CD4-positive, alpha-beta memory T cell (primary cell): Measurements from ENCODE around the gene THSD7B. TPM values are rescaled to one million over a fixed set of nuclear protein-coding genes. Genes with fewer than 3 reads are reported as not detected.

ENCODE experiments used
- CTCF ChIA-PET: fragments of 350-600 bp; sonication (Branson Sonifier 250); formaldehyde crosslinking; loops from one replicate; lab custom pipeline; 2021; ENCODE audit warnings: inconsistent platforms; ENCODE audit not compliant: partially characterized antibody; lab: Charles Lee
- POLR2A ChIA-PET: fragments of 350-600 bp; sonication (Branson Sonifier 250); formaldehyde crosslinking; loops from one replicate; lab custom pipeline; 2021; ENCODE audit not compliant: partially characterized antibody; lab: Charles Lee
- DNase-seq, 5 donors: peaks; one replicate each; pipeline versions ENCODE4 v3.0.0 to v3.0.0-alpha.2; 2020 to 2022; ENCODE audit warnings: mixed read lengths in 1 of 5
- H3K27ac ChIP-seq: one replicate; pipeline ENCODE4 v1.7.0; 2013; ENCODE audit warnings: low read depth, low read length
- H3K27me3 ChIP-seq: 2 replicates; pipeline ENCODE4 v1.7.0; 2013; ENCODE audit warnings: mild to moderate bottlenecking, low read length, moderate library complexity; ENCODE audit not compliant: insufficient read depth
- H3K36me3 ChIP-seq: 2 replicates; pipeline ENCODE4 v1.7.0; 2013; ENCODE audit warnings: mild to moderate bottlenecking, low read length, moderate library complexity; ENCODE audit not compliant: insufficient read depth
- H3K4me1 ChIP-seq: 2 replicates; pipeline ENCODE4 v1.7.0; 2013; ENCODE audit warnings: mild to moderate bottlenecking, low read length, moderate library complexity; ENCODE audit not compliant: insufficient read depth
- H3K4me3 ChIP-seq, 2 donors: one replicate each; pipeline ENCODE4 v1.7.0; 2013; ENCODE audit warnings: low read length in 2 of 2, mild to moderate bottlenecking in 1 of 2
- H3K9me3 ChIP-seq, 2 donors: one replicate each; pipeline ENCODE4 v1.7.0; 2013; ENCODE audit warnings: low read length in 2 of 2, control low read depth in 1 of 2; ENCODE audit not compliant: control insufficient read depth in 1 of 2
- H3K27ac Mint-ChIP-seq, 7 donors: one replicate each; pipeline ENCODE4 v1.8.0; 2020 to 2021; ENCODE audit warnings: mixed read lengths in 7 of 7, mild to moderate bottlenecking in 6 of 7, inconsistent platforms in 3 of 7, moderate library complexity in 3 of 7
- H3K27me3 Mint-ChIP-seq, 2 donors: one replicate each; pipeline ENCODE4 v1.8.0; 2020 to 2021; ENCODE audit warnings: mixed read lengths in 2 of 2
- H3K36me3 Mint-ChIP-seq, 2 donors: one replicate each; pipeline ENCODE4 v1.8.0; 2020 to 2021; ENCODE audit warnings: mixed read lengths in 2 of 2, inconsistent platforms in 1 of 2, mild to moderate bottlenecking in 1 of 2
- H3K4me1 Mint-ChIP-seq, 4 donors: one replicate each; pipeline ENCODE4 v1.8.0; 2020 to 2021; ENCODE audit warnings: mixed read lengths in 4 of 4, mild to moderate bottlenecking in 1 of 4
- H3K4me3 Mint-ChIP-seq, 8 donors: one replicate each; pipeline ENCODE4 v1.8.0; 2020 to 2021; ENCODE audit warnings: mixed read lengths in 8 of 8, mild to moderate bottlenecking in 7 of 8, moderate library complexity in 6 of 8, inconsistent platforms in 3 of 8
- H3K9me3 Mint-ChIP-seq, 8 donors: one replicate each; pipeline ENCODE4 v1.8.0; 2020 to 2021; ENCODE audit warnings: mixed read lengths in 8 of 8, mild to moderate bottlenecking in 5 of 8, inconsistent platforms in 3 of 8, moderate library complexity in 1 of 8
- intact Hi-C: fragments of 100-400 bp; cut with micrococcal nuclease; formaldehyde crosslinking; loops from one replicate; pipeline ENCODE4 v1.15.1; 2023
- polyA plus RNA-seq, 2 donors: library from polyadenylated mRNA; unstranded; fragments of 300-500 nt; fragmentation: Illumina TruSeq; gene quantifications; one replicate each; pipeline ENCODE4 v1.2.3, GENCODE V29; 2021
- total RNA-seq, 2 experiments: library from RNA; stranded (reverse); gene quantifications; one replicate each; pipeline ENCODE4 v1.2.3, GENCODE V29; 2021

The THSD7B gene
- total and polyA plus RNA-seq, 4 experiments from 2014 or later, result not detected

DNA sequence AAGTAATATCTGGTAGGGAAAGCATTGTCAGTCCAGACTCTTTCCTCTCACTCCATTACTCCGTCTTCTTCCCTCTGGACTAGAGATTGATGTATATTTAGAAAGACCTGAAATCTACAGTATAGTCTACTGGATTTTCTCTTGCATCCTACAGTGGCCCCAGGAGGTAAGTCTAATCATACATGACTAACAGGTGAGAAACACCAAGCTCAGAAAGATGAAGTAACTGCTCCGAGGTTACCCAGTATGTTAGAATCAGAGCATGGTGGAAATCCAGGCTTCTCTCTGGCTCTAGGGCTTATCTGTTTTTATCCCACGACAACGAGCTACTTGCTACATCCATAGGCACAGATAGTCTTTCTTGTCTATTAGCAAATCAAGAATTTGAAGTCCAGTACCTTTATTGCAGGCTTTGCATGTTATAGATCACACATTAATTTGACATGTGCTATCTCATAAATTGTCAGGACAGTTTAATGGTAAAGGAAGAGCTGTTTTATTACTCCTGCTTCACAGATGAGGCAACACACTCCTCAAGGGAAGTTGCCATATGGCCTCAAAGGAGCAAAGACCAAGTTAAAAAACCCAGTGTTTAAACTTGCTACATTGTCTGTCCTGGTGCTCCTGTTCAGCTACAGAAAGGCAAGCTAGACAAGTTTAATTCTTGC lies 484.3 kb downstream of the THSD7B start:
- Mint-ChIP-seq H3K36me3 (no peaks in the 10 kb centered on the region), H3K27ac (no peak overlapping the region), H3K4me3 (no peak overlapping the region), H3K4me1 (no peaks in the 10 kb centered on the region), H3K9me3 (peaks cover 0 to 4% (median 0%) of the 10 kb centered on the region in 8 donors), H3K27me3 (no peaks in the 10 kb centered on the region)
- DNase-seq, result no peak
- intact Hi-C loops, result no loop called here
- H3K9me3 ChIP-seq, result no peaks in the 10 kb centered on the region
- H3K4me1 ChIP-seq, result no peaks in the 10 kb centered on the region
- no peaks in the 10 kb centered on the region for H3K36me3 ChIP-seq
- CTCF ChIA-PET, result no interaction called here
- no peak overlapping the region for H3K4me3 ChIP-seq
- POLR2A ChIA-PET, result no interaction called here
- H3K27me3 ChIP-seq, result no peaks in the 10 kb centered on the region
- H3K27ac ChIP-seq, result no peak overlapping the region

DNA sequence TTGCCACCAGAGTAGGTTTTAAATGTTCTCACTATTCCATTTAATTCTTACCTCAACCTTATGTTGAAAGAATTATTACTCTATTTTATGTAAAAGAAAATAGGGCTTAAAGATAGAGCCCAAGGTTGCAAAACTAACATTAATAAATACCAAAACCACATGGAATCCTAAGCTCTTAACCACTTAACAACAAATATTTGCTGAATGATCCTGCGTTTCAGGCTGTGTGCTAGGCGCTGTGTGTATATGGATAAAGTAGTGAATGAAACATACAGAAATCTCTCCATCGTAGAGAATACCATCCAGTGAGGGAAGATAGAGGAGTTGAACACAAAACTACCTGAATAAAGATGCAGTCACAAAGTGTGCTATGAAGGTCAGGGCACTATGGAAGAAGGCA lies 485.1 kb downstream of the THSD7B start:
- Mint-ChIP-seq H3K36me3 (no peaks in the 10 kb centered on the region), H3K4me1 (no peaks in the 10 kb centered on the region), H3K27me3 (no peaks in the 10 kb centered on the region), H3K4me3 (no peak overlapping the region), H3K9me3 (peaks cover 0 to 4% (median 1%) of the 10 kb centered on the region in 8 donors), H3K27ac (no peak overlapping the region)
- intact Hi-C loops, result no loop called here
- H3K4me3 ChIP-seq, result no peak overlapping the region
- no peaks in the 10 kb centered on the region for H3K4me1 ChIP-seq
- H3K27me3 ChIP-seq, result no peaks in the 10 kb centered on the region
- ChIA-PET POLR2A (no interaction called here), CTCF (no interaction called here)
- no peak for DNase-seq
- H3K9me3 ChIP-seq, result no peaks in the 10 kb centered on the region
- H3K27ac ChIP-seq, result no peak overlapping the region
- H3K36me3 ChIP-seq, result no peaks in the 10 kb centered on the region

DNA sequence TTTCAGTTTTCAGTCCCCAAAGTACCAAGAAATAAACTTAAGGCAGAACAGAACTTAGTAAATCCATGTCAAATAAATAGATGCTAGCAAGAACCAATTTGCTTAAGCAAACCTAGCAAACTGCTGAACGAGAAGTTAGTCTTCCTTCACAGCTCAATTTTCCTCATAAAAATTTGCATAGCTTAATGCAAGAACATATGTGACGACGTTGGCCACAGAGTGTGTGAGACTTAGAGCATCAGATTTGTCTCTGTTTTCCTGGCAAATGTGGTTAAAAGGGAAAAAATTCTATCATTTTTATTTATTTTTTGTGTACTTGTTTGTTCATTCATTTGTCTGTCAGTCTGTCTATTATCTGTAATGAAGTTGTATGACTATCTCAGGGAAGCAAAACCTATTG lies 485.7 kb downstream of the THSD7B start:
- Histone ChIP-seq H3K27ac (no peak overlapping the region), H3K36me3 (no peaks in the 10 kb centered on the region), H3K4me3 (no peak overlapping the region), H3K27me3 (no peaks in the 10 kb centered on the region), H3K9me3 (no peaks in the 10 kb centered on the region), H3K4me1 (no peaks in the 10 kb centered on the region)
- ChIA-PET CTCF (no interaction called here), POLR2A (no interaction called here)
- H3K27ac Mint-ChIP-seq, result no peak overlapping the region
- H3K4me1 Mint-ChIP-seq, result no peaks in the 10 kb centered on the region
- no peak for DNase-seq
- intact Hi-C loops, result no loop called here
- H3K36me3 Mint-ChIP-seq, result no peaks in the 10 kb centered on the region
- H3K4me3 Mint-ChIP-seq, result no peak overlapping the region
- no peaks in the 10 kb centered on the region for H3K27me3 Mint-ChIP-seq
- peaks cover 0 to 4% (median 1%) of the 10 kb centered on the region in 8 donors for H3K9me3 Mint-ChIP-seq

DNA sequence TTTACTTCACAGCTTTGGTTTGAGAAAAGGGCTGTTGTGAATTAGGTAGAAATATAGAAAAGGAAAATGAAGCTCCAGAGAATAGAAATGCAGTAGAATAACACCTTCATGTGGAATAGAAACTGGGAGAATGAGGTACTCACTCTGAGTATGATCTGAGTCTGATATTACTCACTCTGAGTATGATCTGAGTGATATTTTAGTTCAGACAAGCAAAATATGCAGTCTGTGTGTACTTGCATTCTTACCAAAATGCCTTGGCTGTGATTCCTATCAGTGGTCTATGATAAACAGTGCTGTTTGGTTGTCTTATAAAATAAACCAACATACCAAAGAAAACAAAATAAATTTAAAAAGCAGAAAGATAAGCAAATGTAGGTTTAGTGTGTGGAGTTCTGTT lies 487.6 kb downstream of the THSD7B start:
- Mint-ChIP-seq H3K4me1 (no peaks in the 10 kb centered on the region), H3K36me3 (no peaks in the 10 kb centered on the region), H3K27me3 (no peaks in the 10 kb centered on the region), H3K27ac (no peak overlapping the region), H3K9me3 (peaks cover 0 to 4% (median 1%) of the 10 kb centered on the region in 8 donors), H3K4me3 (no peak overlapping the region)
- intact Hi-C loops, result no loop called here
- Histone ChIP-seq H3K4me1 (no peaks in the 10 kb centered on the region), H3K9me3 (no peaks in the 10 kb centered on the region), H3K36me3 (no peaks in the 10 kb centered on the region), H3K27me3 (no peaks in the 10 kb centered on the region), H3K27ac (no peak overlapping the region), H3K4me3 (no peak overlapping the region)
- CTCF ChIA-PET, result no interaction called here
- no peak for DNase-seq
- POLR2A ChIA-PET, result no interaction called here

DNA sequence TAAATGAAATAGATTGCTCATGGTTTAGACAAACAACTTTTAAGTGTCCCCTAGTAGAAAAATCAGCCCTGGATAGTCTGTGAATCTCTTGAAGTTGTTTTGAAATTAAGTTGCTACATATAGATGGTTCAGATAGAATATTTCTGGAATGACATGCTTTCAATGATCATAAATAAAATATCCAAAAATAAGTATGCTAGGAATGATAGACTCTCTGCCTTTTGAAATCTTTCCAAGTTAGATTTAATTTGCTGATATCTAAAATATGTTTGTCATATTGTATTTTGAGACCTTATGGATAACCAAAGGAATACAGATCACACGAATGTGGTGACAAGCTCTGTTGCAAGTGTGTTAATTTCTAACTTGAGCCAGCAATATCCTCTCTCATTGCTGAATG lies 488.7 kb downstream of the THSD7B start:
- no peaks in the 10 kb centered on the region for H3K36me3 Mint-ChIP-seq
- Histone ChIP-seq H3K27me3 (no peaks in the 10 kb centered on the region), H3K36me3 (no peaks in the 10 kb centered on the region), H3K9me3 (no peaks in the 10 kb centered on the region), H3K4me1 (no peaks in the 10 kb centered on the region), H3K27ac (no peak overlapping the region), H3K4me3 (no peak overlapping the region)
- no peak for DNase-seq
- H3K4me3 Mint-ChIP-seq, result no peak overlapping the region
- POLR2A ChIA-PET, result no interaction called here
- no peaks in the 10 kb centered on the region for H3K27me3 Mint-ChIP-seq
- CTCF ChIA-PET, result no interaction called here
- no peaks in the 10 kb centered on the region for H3K4me1 Mint-ChIP-seq
- peaks cover 0 to 4% (median under 1%) of the 10 kb centered on the region in 8 donors for H3K9me3 Mint-ChIP-seq
- intact Hi-C loops, result no loop called here
- H3K27ac Mint-ChIP-seq, result no peak overlapping the region

DNA sequence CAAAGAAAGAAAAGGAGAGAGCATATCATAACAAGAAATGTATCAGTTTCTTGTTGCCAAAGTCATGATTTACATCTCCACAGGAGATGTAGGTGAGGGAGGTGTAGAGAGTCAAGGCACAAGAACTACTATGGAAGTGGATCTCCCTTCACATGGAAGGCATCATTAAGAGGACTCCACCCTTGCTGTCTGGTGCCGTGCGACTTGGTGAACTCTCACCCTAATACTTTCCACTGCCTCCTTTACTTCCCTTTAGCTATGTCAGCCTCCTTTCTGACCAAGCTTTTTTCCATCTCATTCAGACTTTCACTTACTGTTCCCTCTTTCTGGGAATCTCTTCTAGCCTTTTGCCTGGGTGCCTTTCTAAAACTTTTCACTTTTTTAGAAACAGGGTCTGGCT lies 490.0 kb downstream of the THSD7B start:
- H3K9me3 ChIP-seq, result no peaks in the 10 kb centered on the region
- ChIA-PET POLR2A (no interaction called here), CTCF (no interaction called here)
- Mint-ChIP-seq H3K4me3 (no peak overlapping the region), H3K36me3 (no peaks in the 10 kb centered on the region), H3K9me3 (peaks cover 0 to 9% (median 1%) of the 10 kb centered on the region in 8 donors), H3K27ac (no peak overlapping the region), H3K4me1 (no peaks in the 10 kb centered on the region), H3K27me3 (no peaks in the 10 kb centered on the region)
- intact Hi-C loops, result no loop called here
- no peak for DNase-seq
- no peak overlapping the region for H3K27ac ChIP-seq
- no peak overlapping the region for H3K4me3 ChIP-seq
- H3K4me1 ChIP-seq, result no peaks in the 10 kb centered on the region
- no peaks in the 10 kb centered on the region for H3K27me3 ChIP-seq
- no peaks in the 10 kb centered on the region for H3K36me3 ChIP-seq

DNA sequence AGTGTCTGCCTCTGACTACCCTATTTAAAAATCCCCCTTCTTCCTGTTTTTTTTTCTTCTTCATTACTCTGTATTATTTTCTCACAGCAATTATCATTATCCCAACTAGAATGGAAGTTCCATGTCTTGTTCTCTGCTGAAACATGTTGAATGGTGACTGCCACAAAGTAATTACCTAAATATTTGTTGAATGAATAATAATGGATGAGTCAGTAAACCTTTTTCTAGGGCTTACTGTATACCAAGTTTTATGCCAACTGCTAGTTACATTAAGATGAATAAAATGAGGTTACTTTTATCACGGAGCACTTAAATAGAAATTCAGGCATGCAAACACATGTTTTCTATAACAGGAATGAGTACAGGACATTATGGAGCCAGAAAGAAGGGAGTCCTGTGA lies 490.6 kb downstream of the THSD7B start:
- Histone ChIP-seq H3K9me3 (no peaks in the 10 kb centered on the region), H3K4me1 (no peaks in the 10 kb centered on the region), H3K27ac (no peak overlapping the region), H3K27me3 (no peaks in the 10 kb centered on the region), H3K36me3 (no peaks in the 10 kb centered on the region), H3K4me3 (no peak overlapping the region)
- no peak for DNase-seq
- peaks cover 0 to 9% (median 1%) of the 10 kb centered on the region in 8 donors for H3K9me3 Mint-ChIP-seq
- no peaks in the 10 kb centered on the region for H3K4me1 Mint-ChIP-seq
- H3K27ac Mint-ChIP-seq, result no peak overlapping the region
- POLR2A ChIA-PET, result no interaction called here
- intact Hi-C loops, result no loop called here
- no peaks in the 10 kb centered on the region for H3K36me3 Mint-ChIP-seq
- H3K4me3 Mint-ChIP-seq, result no peak overlapping the region
- CTCF ChIA-PET, result no interaction called here
- H3K27me3 Mint-ChIP-seq, result no peaks in the 10 kb centered on the region
